ENCODE results near the gene PDSS2. TPM values are rescaled to one million over a fixed set of nuclear protein-coding genes. Genes with fewer than 3 reads are reported as not detected.

The PDSS2 gene
- polyA plus RNA-seq, 1 of the 3 experiments (the other 2 are of a cell fraction), result 5.6 TPM

- TF ChIP-seq, protein P1, sequence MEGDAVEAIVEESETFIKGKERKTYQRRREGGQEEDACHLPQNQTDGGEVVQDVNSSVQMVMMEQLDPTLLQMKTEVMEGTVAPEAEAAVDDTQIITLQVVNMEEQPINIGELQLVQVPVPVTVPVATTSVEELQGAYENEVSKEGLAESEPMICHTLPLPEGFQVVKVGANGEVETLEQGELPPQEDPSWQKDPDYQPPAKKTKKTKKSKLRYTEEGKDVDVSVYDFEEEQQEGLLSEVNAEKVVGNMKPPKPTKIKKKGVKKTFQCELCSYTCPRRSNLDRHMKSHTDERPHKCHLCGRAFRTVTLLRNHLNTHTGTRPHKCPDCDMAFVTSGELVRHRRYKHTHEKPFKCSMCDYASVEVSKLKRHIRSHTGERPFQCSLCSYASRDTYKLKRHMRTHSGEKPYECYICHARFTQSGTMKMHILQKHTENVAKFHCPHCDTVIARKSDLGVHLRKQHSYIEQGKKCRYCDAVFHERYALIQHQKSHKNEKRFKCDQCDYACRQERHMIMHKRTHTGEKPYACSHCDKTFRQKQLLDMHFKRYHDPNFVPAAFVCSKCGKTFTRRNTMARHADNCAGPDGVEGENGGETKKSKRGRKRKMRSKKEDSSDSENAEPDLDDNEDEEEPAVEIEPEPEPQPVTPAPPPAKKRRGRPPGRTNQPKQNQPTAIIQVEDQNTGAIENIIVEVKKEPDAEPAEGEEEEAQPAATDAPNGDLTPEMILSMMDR (IDR thresholded peaks at IDR 0.05), result no peak
- TF ChIP-seq, protein P2, sequence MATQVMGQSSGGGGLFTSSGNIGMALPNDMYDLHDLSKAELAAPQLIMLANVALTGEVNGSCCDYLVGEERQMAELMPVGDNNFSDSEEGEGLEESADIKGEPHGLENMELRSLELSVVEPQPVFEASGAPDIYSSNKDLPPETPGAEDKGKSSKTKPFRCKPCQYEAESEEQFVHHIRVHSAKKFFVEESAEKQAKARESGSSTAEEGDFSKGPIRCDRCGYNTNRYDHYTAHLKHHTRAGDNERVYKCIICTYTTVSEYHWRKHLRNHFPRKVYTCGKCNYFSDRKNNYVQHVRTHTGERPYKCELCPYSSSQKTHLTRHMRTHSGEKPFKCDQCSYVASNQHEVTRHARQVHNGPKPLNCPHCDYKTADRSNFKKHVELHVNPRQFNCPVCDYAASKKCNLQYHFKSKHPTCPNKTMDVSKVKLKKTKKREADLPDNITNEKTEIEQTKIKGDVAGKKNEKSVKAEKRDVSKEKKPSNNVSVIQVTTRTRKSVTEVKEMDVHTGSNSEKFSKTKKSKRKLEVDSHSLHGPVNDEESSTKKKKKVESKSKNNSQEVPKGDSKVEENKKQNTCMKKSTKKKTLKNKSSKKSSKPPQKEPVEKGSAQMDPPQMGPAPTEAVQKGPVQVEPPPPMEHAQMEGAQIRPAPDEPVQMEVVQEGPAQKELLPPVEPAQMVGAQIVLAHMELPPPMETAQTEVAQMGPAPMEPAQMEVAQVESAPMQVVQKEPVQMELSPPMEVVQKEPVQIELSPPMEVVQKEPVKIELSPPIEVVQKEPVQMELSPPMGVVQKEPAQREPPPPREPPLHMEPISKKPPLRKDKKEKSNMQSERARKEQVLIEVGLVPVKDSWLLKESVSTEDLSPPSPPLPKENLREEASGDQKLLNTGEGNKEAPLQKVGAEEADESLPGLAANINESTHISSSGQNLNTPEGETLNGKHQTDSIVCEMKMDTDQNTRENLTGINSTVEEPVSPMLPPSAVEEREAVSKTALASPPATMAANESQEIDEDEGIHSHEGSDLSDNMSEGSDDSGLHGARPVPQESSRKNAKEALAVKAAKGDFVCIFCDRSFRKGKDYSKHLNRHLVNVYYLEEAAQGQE (IDR thresholded peaks at IDR 0.05; ENCODE audit: low read depth, low read length), result no peak
- TF ChIP-seq, protein P3, sequence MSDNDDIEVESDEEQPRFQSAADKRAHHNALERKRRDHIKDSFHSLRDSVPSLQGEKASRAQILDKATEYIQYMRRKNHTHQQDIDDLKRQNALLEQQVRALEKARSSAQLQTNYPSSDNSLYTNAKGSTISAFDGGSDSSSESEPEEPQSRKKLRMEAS (IDR thresholded peaks at IDR 0.05; ENCODE audit: low read depth), result no peak
These were observed 29.7 kb upstream of the PDSS2 start (continued) for GRCh38 chr6:107488875-107489635.

- no peak overlapping the region; the same call in 1 of the 2 replicates for H3K9ac ChIP-seq
- CTCF ChIA-PET, result interaction anchor here (0.9 to 8.3 kb wide), 17 partner anchors 8 to 460 kb away, joined by 3 to 35 read pairs (median 5); partner anchors contain the start of genes MTRES1 and PDSS2
- POLR2A ChIA-PET, result interaction anchor here (0.6 to 2.7 kb wide), 9 partner anchors 15 to 358 kb away, joined by 3 to 21 read pairs (median 4); partner anchors contain the start of gene PDSS2
These were observed 29.0 kb upstream of the PDSS2 start for GRCh38 chr6:107488174-107488874.

More at GRCh38 chr6:107488174-107488874, 29.0 kb upstream of the PDSS2 start:
- Histone ChIP-seq H3K79me2 (ENCODE audit: insufficient read depth) (no peaks in the 10 kb centered on the region), H3K27ac (ENCODE audit: low read depth in 2 of 2, low read length in 1 of 2) (peak overlapping the region in 1 of 2 experiments; percentile 81; a peak in 1 of 4 replicates), H3K36me3 (replicated peaks in 1 of 2; ENCODE audit: control insufficient read depth in 1 of 2, insufficient read depth in 2 of 2, low read length in 1 of 2) (no peaks in the 10 kb centered on the region), H2AFZ (ENCODE audit: low read depth) (peak overlapping the region; percentile 81), H3K4me1 (ENCODE audit: control insufficient read depth in 1 of 2, insufficient read depth in 2 of 2, low read depth in 1 of 2, low read length in 1 of 2) (peaks cover 7 to 15% of the 10 kb centered on the region in 2 experiments; a peak in 3 of 4 replicates), H3K9me3 (no peaks in the 10 kb centered on the region), H3K27me3 (ENCODE audit: insufficient read depth) (no peaks in the 10 kb centered on the region), H4K20me1 (ENCODE audit: insufficient read depth) (peaks cover 4% of the 10 kb centered on the region; the same call in 1 of the 2 replicates), H3K4me3 (ENCODE audit: low read depth in 2 of 2, low read length in 1 of 2) (peak overlapping the region; percentile 59 to 83), H3F3A (replicated peaks; ENCODE audit: insufficient read depth) (peaks cover 6% of the 10 kb centered on the region), H3K4me2 (peak overlapping the region; percentile 91), H3K9me2 (no peaks in the 10 kb centered on the region)
- TF ChIP-seq NFIC (IDR thresholded peaks at IDR 0.05; ENCODE audit: borderline replicate concordance), result no peak
- no peak for TF ChIP-seq IRF3 (IDR thresholded peaks at IDR 0.05; ENCODE audit: low read depth, low read length)
- peak; percentile 41 for DNase-seq
- WGBS (ENCODE audit: low lambda C conversion rate), result 30% methylated on average over 25 of the region's 27 CpGs
